ENCODE measurements around the gene STK10. TPM values are rescaled to one million over a fixed set of nuclear protein-coding genes. Genes with fewer than 3 reads are reported as not detected.

STK10 gene
- total and polyA plus RNA-seq, 11 donors: 5.5 to 52.9 (median 10.2) TPM

GRCh38 chr5:172097356-172097755, 90.7 kb downstream of the STK10 start:
- WGBS, 4 donors: 72 to 80% (median 77%) methylated on average over 14 of the region's 14 CpGs
- Histone ChIP-seq H3K27me3 (no peaks in the 10 kb centered on the region), H3K27ac (no peak overlapping the region), H3K4me3 (no peak overlapping the region), H3K36me3 (peaks cover 0 to 80% (median 14%) of the 10 kb centered on the region in 9 donors), H3K4me1 (peaks cover 0 to 23% (median 8%) of the 10 kb centered on the region in 12 donors), H3K9me3 (no peaks in the 10 kb centered on the region)
- TF ChIP-seq POLR2A (IDR thresholded peaks at IDR 0.05): no peak
- TF ChIP-seq CTCF (IDR thresholded peaks at IDR 0.05): no peak
- DNase-seq (peak in 1 of 5 donors; percentile 39), ATAC-seq (peak in 2 of 4 donors; percentile 20 to 33)
- intact Hi-C loops (cut with DNase I): no loop called here

GRCh38 chr5:172096207-172096940, 91.7 kb downstream of the STK10 start:
- peaks cover 0 to 80% (median 19%) of the 10 kb centered on the region in 9 donors for H3K36me3 ChIP-seq
- no peak for ATAC-seq

GRCh38 chr5:172095368-172096206, 92.4 kb downstream of the STK10 start:
- Histone ChIP-seq H3K27me3 (no peaks in the 10 kb centered on the region), H3K9me3 (no peaks in the 10 kb centered on the region), H3K27ac (peak overlapping the region in 1 of 12 donors; percentile 15), H3K36me3 (peaks cover 0 to 80% (median 19%) of the 10 kb centered on the region in 9 donors), H3K4me1 (peaks cover 0 to 21% (median 6%) of the 10 kb centered on the region in 12 donors), H3K4me3 (no peak overlapping the region)
- 86 to 92% (median 88%) methylated on average over 10 to 11 of the region's 11 CpGs for WGBS, 4 donors
- peak in 1 of 5 donors; percentile 62 for DNase-seq
- no peak for ATAC-seq
- TF ChIP-seq CTCF (IDR thresholded peaks at IDR 0.05): no peak
- no peak for TF ChIP-seq POLR2A (IDR thresholded peaks at IDR 0.05)
- intact Hi-C loops (cut with DNase I): no loop called here

More at GRCh38 chr5:172096207-172096940, 91.7 kb downstream of the STK10 start:
- Histone ChIP-seq H3K4me1 (peaks cover 0 to 21% (median 6%) of the 10 kb centered on the region in 12 donors), H3K9me3 (no peaks in the 10 kb centered on the region), H3K27ac (peak overlapping the region in 1 of 12 donors; percentile 15), H3K4me3 (no peak overlapping the region), H3K27me3 (no peaks in the 10 kb centered on the region)
- DNase-seq: peak in 1 of 5 donors; percentile 60
- intact Hi-C loops (cut with DNase I): no loop called here
- 86 to 95% (median 88%) methylated on average over 21 of the region's 21 CpGs for WGBS, 4 donors
- TF ChIP-seq CTCF (IDR thresholded peaks at IDR 0.05) (no peak), POLR2A (IDR thresholded peaks at IDR 0.05) (no peak)

- no peak overlapping the region for H3K4me3 ChIP-seq
- no peaks in the 10 kb centered on the region for H3K27me3 ChIP-seq
- H3K9me3 ChIP-seq: no peaks in the 10 kb centered on the region
- H3K4me1 ChIP-seq: peaks cover 0 to 21% (median 6%) of the 10 kb centered on the region in 12 donors
- ATAC-seq (peak in 3 of 4 donors; percentile 61 to 82 (median 74)), DNase-seq (peak in 3 of 5 donors; percentile 67 to 80 (median 70))
- 75 to 86% (median 79%) methylated on average over 3 of the region's 3 CpGs for WGBS, 4 donors
- peaks cover 0 to 91% (median 19%) of the 10 kb centered on the region in 9 donors for H3K36me3 ChIP-seq
- intact Hi-C loops (cut with DNase I): no loop called here
- no peak overlapping the region for H3K27ac ChIP-seq
- TF ChIP-seq CTCF (IDR thresholded peaks at IDR 0.05) (no peak), POLR2A (IDR thresholded peaks at IDR 0.05) (no peak)
These were observed 94.1 kb downstream of the STK10 start for GRCh38 chr5:172093965-172094364.
